Measurements from ENCODE around the gene LNX2.

DNA sequence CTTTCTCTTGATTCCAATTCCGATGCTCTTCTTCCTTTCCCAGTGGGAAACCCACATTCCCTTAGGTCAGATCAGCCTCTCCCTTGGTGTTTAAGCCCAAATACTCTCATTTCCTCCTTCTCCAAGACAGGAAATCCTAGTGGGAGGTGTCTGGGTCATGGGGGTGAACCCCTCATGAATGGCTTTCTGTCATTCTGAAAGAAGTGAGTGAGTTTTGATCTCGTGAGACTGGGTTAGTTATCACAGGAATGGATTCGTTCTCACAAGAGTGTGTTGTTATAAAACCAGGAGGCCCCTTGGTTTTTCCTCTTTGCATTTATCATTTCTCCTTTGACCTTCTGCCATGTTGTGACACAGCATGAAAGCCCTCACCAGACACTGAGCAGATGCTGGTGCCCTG, 93.8 kb downstream of the LNX2 start:
- TF ChIP-seq POLR2AphosphoS5 (IDR thresholded peaks at IDR 0.05) (no peak), POLR2A (IDR thresholded peaks at IDR 0.05) (no peak)

Measured in breast epithelium (tissue), 3 donors.